Keratinocyte (primary cell): ENCODE data around the gene ESRRG.

ENCODE experiments used
- EZH2 ChIP-seq: IDR thresholded peaks from one replicate; pipeline ENCODE4 v1.6.1; 2012; ENCODE audit warnings: inconsistent platforms, mild to moderate bottlenecking, low read length, moderate library complexity
- TF ChIP-seq, protein P1 (sequence below), 3 experiments: IDR thresholded peaks in 1 of 3; conservative IDR thresholded peaks in 1 of 3; optimal IDR thresholded peaks in 1 of 3; 2 replicates in 2 of 3; 3 replicates in 1 of 3; pipeline versions ENCODE3 to v1.5.1; 2011; ENCODE audit warnings: low read length in 3 of 3, mild to moderate bottlenecking in 3 of 3, moderate library complexity in 2 of 3, control low read depth in 1 of 3, inconsistent platforms in 1 of 3; ENCODE audit not compliant: insufficient read depth in 2 of 3; ENCODE audit errors: extremely low read depth in 1 of 3

GRCh38 chr1:216710055-216710454 lies 13.2 kb downstream of the ESRRG start:
- TF ChIP-seq, protein P1, sequence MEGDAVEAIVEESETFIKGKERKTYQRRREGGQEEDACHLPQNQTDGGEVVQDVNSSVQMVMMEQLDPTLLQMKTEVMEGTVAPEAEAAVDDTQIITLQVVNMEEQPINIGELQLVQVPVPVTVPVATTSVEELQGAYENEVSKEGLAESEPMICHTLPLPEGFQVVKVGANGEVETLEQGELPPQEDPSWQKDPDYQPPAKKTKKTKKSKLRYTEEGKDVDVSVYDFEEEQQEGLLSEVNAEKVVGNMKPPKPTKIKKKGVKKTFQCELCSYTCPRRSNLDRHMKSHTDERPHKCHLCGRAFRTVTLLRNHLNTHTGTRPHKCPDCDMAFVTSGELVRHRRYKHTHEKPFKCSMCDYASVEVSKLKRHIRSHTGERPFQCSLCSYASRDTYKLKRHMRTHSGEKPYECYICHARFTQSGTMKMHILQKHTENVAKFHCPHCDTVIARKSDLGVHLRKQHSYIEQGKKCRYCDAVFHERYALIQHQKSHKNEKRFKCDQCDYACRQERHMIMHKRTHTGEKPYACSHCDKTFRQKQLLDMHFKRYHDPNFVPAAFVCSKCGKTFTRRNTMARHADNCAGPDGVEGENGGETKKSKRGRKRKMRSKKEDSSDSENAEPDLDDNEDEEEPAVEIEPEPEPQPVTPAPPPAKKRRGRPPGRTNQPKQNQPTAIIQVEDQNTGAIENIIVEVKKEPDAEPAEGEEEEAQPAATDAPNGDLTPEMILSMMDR (optimal IDR thresholded peaks at IDR 0.05 in 1 of 3, IDR thresholded peaks at IDR 0.05 in 1 of 3, conservative IDR thresholded peaks at IDR 0.05 in 1 of 3; ENCODE audit: extremely low read depth in 1 of 3, insufficient read depth in 2 of 3, low read length in 3 of 3), result no peak
- no peak for TF ChIP-seq EZH2
